Transverse colon (tissue), 3 donors: Measurements from ENCODE around the gene ALK.

Source experiments
- POLR2A ChIP-seq: fragments of 450-650 bp; IDR thresholded peaks from one replicate; pipeline ENCODE4 v1.6.1; 2016; ENCODE audit warnings: antibody characterized with exemption, mild to moderate bottlenecking, moderate library complexity
- TF ChIP-seq, protein P1 (sequence below), 5 experiments: fragments of 200-600 bp in 3 of 5; fragments of 450-650 bp in 2 of 5; sonication (generic) in 3 of 5; IDR thresholded peaks; 1 replicate in 2 of 5; 2 replicates in 3 of 5; pipeline ENCODE4 v1.5.1; 2016 to 2017; ENCODE audit warnings: antibody characterized with exemption in 5 of 5, inconsistent platforms in 3 of 5, mild to moderate bottlenecking in 2 of 5, moderate library complexity in 1 of 5

DNA sequence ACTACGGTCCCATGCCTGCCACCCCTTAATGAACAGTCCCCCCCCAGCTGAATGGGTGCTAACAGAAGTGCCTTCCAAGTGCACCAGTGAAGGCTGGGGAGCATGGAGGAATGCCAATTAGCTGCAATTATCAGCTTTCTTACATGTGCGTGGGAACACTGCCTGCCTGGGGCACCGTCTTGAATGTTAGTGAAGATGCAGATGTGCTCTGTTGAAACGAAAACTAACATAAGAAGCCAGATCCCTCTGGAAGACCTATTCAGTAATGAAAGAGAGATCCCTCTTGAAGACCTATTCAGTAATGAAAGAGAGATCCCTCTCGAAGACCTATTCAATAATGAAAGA, 651.6 kb downstream of the ALK start:
- TF ChIP-seq, protein P1, sequence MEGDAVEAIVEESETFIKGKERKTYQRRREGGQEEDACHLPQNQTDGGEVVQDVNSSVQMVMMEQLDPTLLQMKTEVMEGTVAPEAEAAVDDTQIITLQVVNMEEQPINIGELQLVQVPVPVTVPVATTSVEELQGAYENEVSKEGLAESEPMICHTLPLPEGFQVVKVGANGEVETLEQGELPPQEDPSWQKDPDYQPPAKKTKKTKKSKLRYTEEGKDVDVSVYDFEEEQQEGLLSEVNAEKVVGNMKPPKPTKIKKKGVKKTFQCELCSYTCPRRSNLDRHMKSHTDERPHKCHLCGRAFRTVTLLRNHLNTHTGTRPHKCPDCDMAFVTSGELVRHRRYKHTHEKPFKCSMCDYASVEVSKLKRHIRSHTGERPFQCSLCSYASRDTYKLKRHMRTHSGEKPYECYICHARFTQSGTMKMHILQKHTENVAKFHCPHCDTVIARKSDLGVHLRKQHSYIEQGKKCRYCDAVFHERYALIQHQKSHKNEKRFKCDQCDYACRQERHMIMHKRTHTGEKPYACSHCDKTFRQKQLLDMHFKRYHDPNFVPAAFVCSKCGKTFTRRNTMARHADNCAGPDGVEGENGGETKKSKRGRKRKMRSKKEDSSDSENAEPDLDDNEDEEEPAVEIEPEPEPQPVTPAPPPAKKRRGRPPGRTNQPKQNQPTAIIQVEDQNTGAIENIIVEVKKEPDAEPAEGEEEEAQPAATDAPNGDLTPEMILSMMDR (IDR thresholded peaks at IDR 0.05) = no peak
- TF ChIP-seq POLR2A = no peak
